ENCODE data around the gene SPIRE2. TPM values are rescaled to one million over a fixed set of nuclear protein-coding genes. Genes with fewer than 3 reads are reported as not detected.

Gene SPIRE2
- total and polyA plus RNA-seq, 2 of the 13 experiments (the other 11 are each of a cell fraction or from before 2014, with no cell fraction given): 13.3 to 37.5 TPM

- TF ChIP-seq ZNF30 (CRISPR knock-in tag; IDR thresholded peaks at IDR 0.05): no peak
- TF ChIP-seq ESRRA (CRISPR knock-in tag; IDR thresholded peaks at IDR 0.05; ENCODE audit: low read depth): 0 out of 2 replicates have a peak, but pooled peaks have one; percentile 13
- no peak for TF ChIP-seq ZSCAN25 (CRISPR knock-in tag; IDR thresholded peaks at IDR 0.05)
- no peak for TF ChIP-seq CEBPZ (IDR thresholded peaks at IDR 0.05; ENCODE audit: low read length)
- TF ChIP-seq ZNF367 (CRISPR knock-in tag; IDR thresholded peaks at IDR 0.05; ENCODE audit: borderline replicate concordance): 0 out of 2 replicates have a peak, but pooled peaks have one; percentile 19
- TF ChIP-seq PRMT3 (CRISPR knock-in tag; IDR thresholded peaks at IDR 0.05; ENCODE audit: borderline replicate concordance, low read depth): no peak
- TF ChIP-seq PHB2 (IDR thresholded peaks at IDR 0.05; ENCODE audit: partially characterized antibody): no peak
- TF ChIP-seq ZNF343 (CRISPR knock-in tag; IDR thresholded peaks at IDR 0.05): 0 out of 2 replicates have a peak, but pooled peaks have one; percentile 31
- no peak for TF ChIP-seq ZBTB49 (CRISPR knock-in tag; IDR thresholded peaks at IDR 0.05; ENCODE audit: borderline replicate concordance)
- TF ChIP-seq ZNF891 (CRISPR knock-in tag; IDR thresholded peaks at IDR 0.05): no peak
- TF ChIP-seq ZNF589 (CRISPR knock-in tag; conservative IDR thresholded peaks at IDR 0.05): 0 out of 2 replicates have a peak, but pooled peaks have one; percentile 12
- peak; percentile 78; the same call in 1 of the 2 replicates for TF ChIP-seq MEIS1 (CRISPR knock-in tag; IDR thresholded peaks at IDR 0.05; ENCODE audit: borderline replicate concordance)
- no peak for TF ChIP-seq HMG20B (CRISPR knock-in tag; conservative IDR thresholded peaks at IDR 0.05)
- TF ChIP-seq MAFG (CRISPR knock-in tag; IDR thresholded peaks at IDR 0.05): no peak
- peak; percentile 79 for TF ChIP-seq HNF1B (CRISPR knock-in tag; IDR thresholded peaks at IDR 0.05)
- no peak for TF ChIP-seq CAMTA2 (CRISPR knock-in tag; IDR thresholded peaks at IDR 0.05; ENCODE audit: borderline replicate concordance)
- TF ChIP-seq FOXA1 (IDR thresholded peaks at IDR 0.05): no peak
- no peak for TF ChIP-seq FOXA1 (CRISPR knock-in tag; IDR thresholded peaks at IDR 0.05)
- no peak for TF ChIP-seq GPN1 (CRISPR knock-in tag; IDR thresholded peaks at IDR 0.05; ENCODE audit: borderline replicate concordance)
Observed at GRCh38 chr16:89909777-89910716, 81.8 kb downstream of the SPIRE2 start (continued).

Measured in HepG2 (cell line).